A549 (cell line): ENCODE measurements around the gene TBCC. TPM values are rescaled to one million over a fixed set of nuclear protein-coding genes. Genes with fewer than 3 reads are reported as not detected.
A peak's percentile ranks its signal among the peaks of the same experiment; 100 is the strongest.

Experiments
- ATAC-seq, 2 experiments: fragments of 200-7000 bp in 1 of 2; fragments of >200 bp in 1 of 2; cut with Nextera tagmentation in 1 of 2; cut with Tn5 transposase in 1 of 2; 3 replicates each; pipeline versions ENCODE4 v1.8.0 to v1.9.1; 2018 to 2020; ENCODE audit warnings: mild to moderate bottlenecking in 1 of 2, moderate library complexity in 1 of 2
- CTCF ChIA-PET: fragments of 300-600 bp; sonication (Branson Sonifier 250); formaldehyde crosslinking; extraction: SDS; loops from one replicate; lab custom pipeline; 2021; ENCODE audit warnings: antibody characterized with exemption, inconsistent platforms; lab: Yijun Ruan, JAX
- POLR2A ChIA-PET: fragments of 350-600 bp; formaldehyde crosslinking; extraction: SDS; loops from one replicate; lab custom pipeline; 2021; ENCODE audit warnings: antibody characterized with exemption, inconsistent platforms; lab: Yijun Ruan, JAX
- DNase-seq, 2 experiments: peaks; one replicate each; pipeline versions ENCODE4 v3.0.0 to v3.0.0-alpha.2; 2011 to 2016; ENCODE audit warnings: low read depth in 1 of 2, low spot score in 1 of 2
- FAIRE-seq: peaks from 2 replicates; lab custom pipeline; 2011; peaks lifted over from hg19 to GRCh38; lab: Jason Lieb, UNC
- H3K27ac ChIP-seq, 2 experiments: fragments of >200 bp; sonication (Bioruptor Twin); formaldehyde crosslinking; 3 replicates each; pipeline ENCODE4 v1.5.1; 2016 to 2017
- H3K4me1 ChIP-seq: fragments of >200 bp; sonication (Bioruptor Twin); formaldehyde crosslinking; 3 replicates; pipeline ENCODE4 v1.6.1; 2016
- H3K4me2 ChIP-seq: fragments of >200 bp; sonication (Bioruptor Twin); formaldehyde crosslinking; 3 replicates; pipeline ENCODE4 v1.6.1; 2016
- H3K4me3 ChIP-seq: fragments of >200 bp; sonication (Bioruptor Twin); formaldehyde crosslinking; 3 replicates; pipeline ENCODE4 v1.5.1; 2016
- H3K9me3 ChIP-seq: fragments of >200 bp; sonication (Bioruptor Twin); formaldehyde crosslinking; 3 replicates; pipeline ENCODE4 v1.6.1; 2016
- BHLHE40 ChIP-seq: IDR thresholded peaks from 2 replicates; pipeline ENCODE4 v1.6.1; 2012; ENCODE audit warnings: low read depth, low read length, inconsistent platforms
- CBX2 ChIP-seq: fragments of 200-600 bp; sonication (generic); IDR thresholded peaks from 2 replicates; pipeline ENCODE4 v1.6.1; 2016; ENCODE audit warnings: low read depth, mild to moderate bottlenecking, borderline replicate concordance
- CBX8 ChIP-seq: fragments of 200-600 bp; sonication (generic); IDR thresholded peaks from 2 replicates; pipeline ENCODE4 v1.6.1; 2016
- EHF ChIP-seq: fragments of 250-450 bp; sonication (Bioruptor Pico); IDR thresholded peaks from 2 replicates; pipeline ENCODE4 v1.5.0; 2020; ENCODE audit warnings: mild to moderate bottlenecking
- EHMT2 ChIP-seq: fragments of 200-600 bp; sonication (generic); IDR thresholded peaks from 2 replicates; pipeline ENCODE4 v1.6.1; 2016; ENCODE audit warnings: antibody characterized with exemption, low read depth, mild to moderate bottlenecking, moderate library complexity
- FOSL2 ChIP-seq, 2 experiments: fragments of 450-650 bp in 1 of 2; fragments of >200 bp in 1 of 2; sonication (Bioruptor Twin) in 1 of 2; formaldehyde crosslinking; IDR thresholded peaks; 2 replicates each; pipeline versions ENCODE4 v1.5.0 to v1.6.1; 2016 to 2020; ENCODE audit warnings: mild to moderate bottlenecking in 1 of 2, moderate library complexity in 1 of 2
- FOXS1 ChIP-seq: fragments of 250-450 bp; sonication (Bioruptor Pico); IDR thresholded peaks from 2 replicates; pipeline ENCODE4 v1.5.0; 2020; ENCODE audit warnings: mild to moderate bottlenecking, moderate library complexity
- HDAC2 ChIP-seq: fragments of 200-600 bp; sonication (generic); IDR thresholded peaks from 2 replicates; pipeline ENCODE4 v1.6.1; 2016
- HES2 ChIP-seq: fragments of >200 bp; sonication (Bioruptor Twin); formaldehyde crosslinking; IDR thresholded peaks from 2 replicates; pipeline ENCODE4 v1.6.1; 2016
- HMGXB4 ChIP-seq: fragments of 250-450 bp; sonication (Bioruptor Pico); IDR thresholded peaks from 2 replicates; pipeline ENCODE4 v1.5.0; 2021; ENCODE audit warnings: mild to moderate bottlenecking, moderate library complexity, borderline replicate concordance
- HOXB13 ChIP-seq: fragments of 250-450 bp; sonication (Bioruptor Pico); IDR thresholded peaks from 2 replicates; pipeline ENCODE4 v1.5.0; 2020; ENCODE audit warnings: low read depth, mild to moderate bottlenecking, moderate library complexity
- HOXB5 ChIP-seq: fragments of 250-450 bp; sonication (Bioruptor Pico); IDR thresholded peaks from 2 replicates; pipeline ENCODE4 v1.5.0; 2020; ENCODE audit warnings: mild to moderate bottlenecking, moderate library complexity
- JUN ChIP-seq, 2 experiments: fragments of >200 bp; sonication (Bioruptor Twin); formaldehyde crosslinking; IDR thresholded peaks; 2 replicates in 1 of 2; 3 replicates in 1 of 2; pipeline ENCODE4 v1.6.1; 2016 to 2017
- JUNB ChIP-seq: fragments of >200 bp; sonication (Bioruptor Twin); formaldehyde crosslinking; IDR thresholded peaks from 2 replicates; pipeline ENCODE4 v1.6.1; 2016
- KDM1A ChIP-seq: fragments of 200-600 bp; sonication (generic); IDR thresholded peaks from 2 replicates; pipeline ENCODE4 v1.6.1; 2016; ENCODE audit warnings: low read depth, mild to moderate bottlenecking
- KDM5A ChIP-seq: fragments of 200-600 bp; sonication (generic); IDR thresholded peaks from 2 replicates; pipeline ENCODE4 v1.6.1; 2016; ENCODE audit warnings: antibody characterized with exemption, mild to moderate bottlenecking
- MAFK ChIP-seq: fragments of 450-650 bp; IDR thresholded peaks from 2 replicates; pipeline ENCODE4 v1.6.1; 2014; ENCODE audit not compliant: partially characterized antibody
- MAX ChIP-seq: IDR thresholded peaks from 2 replicates; pipeline ENCODE4 v1.6.1; 2012
- MYC ChIP-seq: IDR thresholded peaks from 2 replicates; pipeline ENCODE4 v1.6.1; 2012; ENCODE audit warnings: mild to moderate bottlenecking, inconsistent platforms, low read length, improper control_type of control experiment, borderline replicate concordance
- PBX3 ChIP-seq: IDR thresholded peaks from 2 replicates; pipeline ENCODE4 v1.6.1; 2012
- PHF8 ChIP-seq: fragments of 200-600 bp; sonication (generic); IDR thresholded peaks from 2 replicates; pipeline ENCODE4 v1.6.1; 2016; ENCODE audit warnings: low read depth, mild to moderate bottlenecking, antibody characterized with exemption, moderate library complexity, borderline replicate concordance
- POLR2A ChIP-seq: IDR thresholded peaks from 2 replicates; pipeline ENCODE4 v1.6.1; 2012; ENCODE audit warnings: mild to moderate bottlenecking, low read length
- RAD21 ChIP-seq, 2 experiments: fragments of >200 bp in 1 of 2; sonication (Bioruptor Twin) in 1 of 2; formaldehyde crosslinking in 1 of 2; IDR thresholded peaks in 1 of 2; conservative IDR thresholded peaks in 1 of 2; 2 replicates in 1 of 2; 3 replicates in 1 of 2; pipeline ENCODE4 v1.6.1; 2012 to 2018; ENCODE audit warnings: inconsistent platforms in 1 of 2
- RARB ChIP-seq: fragments of 250-450 bp; sonication (Bioruptor Pico); IDR thresholded peaks from 2 replicates; pipeline ENCODE4 v1.8.0; 2021; ENCODE audit warnings: mild to moderate bottlenecking, moderate library complexity
- RNF2 ChIP-seq: fragments of 200-600 bp; sonication (generic); IDR thresholded peaks from 2 replicates; pipeline ENCODE4 v1.6.1; 2016; ENCODE audit warnings: low read depth, mild to moderate bottlenecking, antibody characterized with exemption, moderate library complexity, borderline replicate concordance
- ZNF302 ChIP-seq: fragments of 250-450 bp; sonication (Bioruptor Pico); IDR thresholded peaks from 2 replicates; pipeline ENCODE4 v1.9.0; 2021; ENCODE audit warnings: inconsistent platforms, mild to moderate bottlenecking, moderate library complexity
- WGBS: methylation state at CpG from one replicate; pipeline ENCODE4 v1.1.6; 2017; ENCODE audit errors: missing lambda C conversion rate; 5-methylcytosine and 5-hydroxymethylcytosine counted together
- polyA minus RNA-seq: library from RNA; depleted of rRNA, polyadenylated mRNA; stranded (reverse); fragments of >200 nt; gene quantifications from 2 replicates; pipeline ENCODE4 v1.2.3, GENCODE V29; 2011; rRNA and poly(A)+ RNA removed
- polyA plus RNA-seq, 4 experiments: library from polyadenylated mRNA; depleted of rRNA in 3 of 4; stranded (reverse); fragments of >200 nt; fragmentation: RNase III in 1 of 4; extraction: RNeasy Plus Mini Kit Qiagen cat#74134 plus additional on column Dnase treatment in 1 of 4; gene quantifications; 2 replicates in 3 of 4; 3 replicates in 1 of 4; pipeline ENCODE4 v1.2.3, GENCODE V29; 2011 to 2017

The TBCC gene
- polyA plus RNA-seq (2011; rRNA removed) (10.2 and 10.3 TPM in 2 replicates), polyA plus RNA-seq (2017; fragmentation: RNase III; extraction: RNeasy Plus Mini Kit Qiagen cat#74134 plus additional on column Dnase treatment) (12.3 to 13.3 TPM (median 12.4 TPM) in 3 replicates), polyA minus RNA-seq (8.1 and 8.3 TPM in 2 replicates)
- polyA plus RNA-seq (2012; cell fraction: cytosol; rRNA removed), result 10.3 and 12.8 TPM in 2 replicates
- 11.8 and 12.4 TPM in 2 replicates for polyA plus RNA-seq (2012; cell fraction: nucleus; rRNA removed)

- H3K4me3 ChIP-seq, result peak within 1 kb of the TSS; percentile 73
- TF ChIP-seq CBX8 (no peak), KDM5A (peak; percentile 81), MAX (peak; percentile 81), PHF8 (peak; percentile 67; the same call in 1 of the 2 replicates), POLR2A (peak; percentile 93), PBX3 (peak; percentile 27; the same call in 1 of the 2 replicates), EHMT2 (no peak)
- TF ChIP-seq, all 56 proteins: peak for 5
- peak; percentile 98 for DNase-seq
- WGBS, result 0% methylated on average over 32 of the region's 57 CpGs
- H3K27ac ChIP-seq, result peak within 1 kb of the TSS; percentile 94 to 98
- POLR2A ChIA-PET, result interaction anchor here (0.6 to 4.6 kb wide), 23 partner anchors 9 to 829 kb away, joined by 3 to 154 read pairs (median 6); partner anchors contain the start of genes BICRAL, CNPY3, RPL7L1 and UBR2
- H3K9me3 ChIP-seq, result no peaks in the 10 kb centered on the region
- H3K4me1 ChIP-seq, result peaks cover 18% of the 10 kb centered on the region
- peak within 1 kb of the TSS; percentile 94 for H3K4me2 ChIP-seq
- CTCF ChIA-PET, result interaction anchor here (0.5 to 2.1 kb wide), 4 partner anchors 19 to 968 kb away, joined by 3 to 10 read pairs (median 4); no protein-coding TSS in a partner anchor
- FAIRE-seq, result no peak
- peak; percentile 82 to 88 for ATAC-seq
Measured at GRCh38 chr6:42745640-42746462, at the start of gene TBCC. TSS of gene TBCC (minus strand) at chr6:42746103. CDS start at chr6:42746073, 30 bp downstream.

- no peak for ATAC-seq
- Histone ChIP-seq H3K9me3 (no peaks in the 10 kb centered on the region), H3K4me2 (no peak overlapping the region), H3K4me1 (peaks cover 9% of the 10 kb centered on the region), H3K4me3 (no peak overlapping the region)
- DNase-seq, result no peak
- WGBS, result 83% methylated on average over 1 of the region's 1 CpG
- ChIA-PET POLR2A (no interaction called here), CTCF (no interaction called here)
- no peak for FAIRE-seq
- TF ChIP-seq HDAC2 (no peak), MYC (no peak), FOSL2 (IDR thresholded peaks at IDR 0.05) (no peak), FOSL2 (CRISPR knock-in tag; IDR thresholded peaks at IDR 0.05) (no peak), FOXS1 (CRISPR knock-in tag) (no peak), RARB (CRISPR knock-in tag) (no peak), BHLHE40 (no peak), HES2 (no peak)
- TF ChIP-seq, all 56 proteins: peak for 0
- H3K27ac ChIP-seq, result no peak overlapping the region
Measured at GRCh38 chr6:42795651-42796050, 49.7 kb upstream of the TBCC start.

- Histone ChIP-seq H3K4me1 (0 out of 3 replicates have a peak, but pooled peaks cover 7% of the 10 kb centered on the region), H3K9me3 (no peaks in the 10 kb centered on the region), H3K4me2 (no peak overlapping the region), H3K27ac (no peak overlapping the region), H3K4me3 (no peak overlapping the region)
- FAIRE-seq (no peak), ATAC-seq (peak; percentile 24 to 39; a peak in 3 of 6 replicates), DNase-seq (no peak)
- WGBS, result 95% methylated on average over 3 of the region's 3 CpGs
- TF ChIP-seq JUNB (no peak), POLR2A (no peak), CBX2 (no peak), RNF2 (no peak), FOSL2 (IDR thresholded peaks at IDR 0.05) (no peak), FOSL2 (CRISPR knock-in tag; IDR thresholded peaks at IDR 0.05) (no peak), HES2 (no peak), MAFK (no peak), JUN (IDR thresholded peaks at IDR 0.05) (no peak), CBX8 (no peak), HOXB5 (CRISPR knock-in tag) (no peak), EHMT2 (no peak), HOXB13 (no peak), MAX (no peak), RAD21 (conservative IDR thresholded peaks at IDR 0.05 in 1 of 2, IDR thresholded peaks at IDR 0.05 in 1 of 2) (no peak), HMGXB4 (CRISPR knock-in tag) (no peak), ZNF302 (no peak), KDM1A (no peak), EHF (CRISPR knock-in tag) (no peak), PHF8 (no peak)
- ChIA-PET POLR2A (interaction anchor here (0.7 to 1.2 kb wide), 2 partner anchors 9 to 47 kb away, joined by 3 to 10 read pairs; partner anchors contain the start of gene BICRAL), CTCF (no interaction called here)
Measured at GRCh38 chr6:42791706-42792320, 45.9 kb upstream of the TBCC start.
